K562 (cell line): Measurements from ENCODE around the gene RBM17. TPM values are rescaled to one million over a fixed set of nuclear protein-coding genes. Genes with fewer than 3 reads are reported as not detected.

Experiments
- HNRNPH1 ChIP-seq: fragments of 200-400 bp; formaldehyde crosslinking; optimal IDR thresholded peaks from 2 replicates; pipeline ENCODE3; 2017; ENCODE audit warnings: low read depth, mild to moderate bottlenecking, low read length, moderate library complexity
- HNRNPUL1 ChIP-seq: fragments of 200-400 bp; formaldehyde crosslinking; IDR thresholded peaks from 2 replicates; pipeline ENCODE4 v1.6.1; 2017; ENCODE audit warnings: low read length
- MEF2D ChIP-seq: conservative IDR thresholded peaks from 2 replicates; pipeline ENCODE4 v1.6.1; 2016; ENCODE audit warnings: low read depth, missing genetic modification characterization, missing compliant biosample characterization
- PML ChIP-seq: IDR thresholded peaks from 2 replicates; pipeline ENCODE4 v1.6.1; 2012; ENCODE audit warnings: low read length, inconsistent platforms
- PPARD ChIP-seq: fragments of 250-450 bp; sonication (Bioruptor Pico); IDR thresholded peaks from 2 replicates; pipeline ENCODE4 v1.8.0; 2022; ENCODE audit warnings: inconsistent platforms, mild to moderate bottlenecking, moderate library complexity
- RCOR1 ChIP-seq, 2 experiments: IDR thresholded peaks; 2 replicates each; pipeline ENCODE4 v1.6.1; 2012; ENCODE audit warnings: low read depth in 2 of 2, low read length in 2 of 2, borderline replicate concordance in 1 of 2, improper control_type of control experiment in 1 of 2
- RNF219 ChIP-seq: fragments of 250-450 bp; sonication (Bioruptor Pico); IDR thresholded peaks from 2 replicates; pipeline ENCODE4 v1.5.0; 2022; ENCODE audit warnings: mild to moderate bottlenecking
- SIRT6 ChIP-seq: IDR thresholded peaks from one replicate; pipeline ENCODE4 v1.6.1; 2012; ENCODE audit warnings: low read depth, mild to moderate bottlenecking, control low read depth, inconsistent platforms, low read length, moderate library complexity
- SIX5 ChIP-seq, 2 experiments: IDR thresholded peaks; 2 replicates each; pipeline ENCODE4 v1.6.1; 2011; ENCODE audit warnings: low read length in 2 of 2, borderline replicate concordance in 1 of 2, low read depth in 1 of 2, mild to moderate bottlenecking in 1 of 2, moderate library complexity in 1 of 2; ENCODE audit not compliant: insufficient read depth in 1 of 2
- TRIM25 ChIP-seq: fragments of 450-650 bp; IDR thresholded peaks from 2 replicates; pipeline ENCODE4 v1.7.0; 2016; ENCODE audit warnings: borderline replicate concordance
- ZBTB34 ChIP-seq: fragments of 250-450 bp; sonication (Bioruptor Pico); IDR thresholded peaks from 2 replicates; pipeline ENCODE4 v1.8.0; 2021; ENCODE audit warnings: mild to moderate bottlenecking, moderate library complexity
- ZHX1 ChIP-seq: fragments of 150-350 bp; conservative IDR thresholded peaks from 2 replicates; pipeline ENCODE4 v1.6.1; 2014; ENCODE audit warnings: low read length
- ZNF274 ChIP-seq: IDR thresholded peaks from 2 replicates; pipeline ENCODE4 v1.6.1; 2011; ENCODE audit warnings: low read depth, mild to moderate bottlenecking, low read length, moderate library complexity, borderline replicate concordance
- ZNF347 ChIP-seq: fragments of 450-650 bp; formaldehyde crosslinking; IDR thresholded peaks from 2 replicates; pipeline ENCODE4 v1.4.0; 2020; ENCODE audit warnings: low read depth, mild to moderate bottlenecking, moderate library complexity
- ZNF644 ChIP-seq: fragments of 200-800 bp; sonication (Bioruptor generic); IDR thresholded peaks from 2 replicates; pipeline ENCODE4 v1.6.1; 2016; ENCODE audit warnings: low read depth, missing genetic modification characterization, missing compliant biosample characterization
- ZNF76 ChIP-seq: fragments of 250-450 bp; sonication (Bioruptor Pico); IDR thresholded peaks from 2 replicates; pipeline ENCODE4 v1.4.0; 2020; ENCODE audit warnings: mild to moderate bottlenecking, moderate library complexity, borderline replicate concordance
- polyA plus RNA-seq, 8 experiments: library from polyadenylated mRNA; depleted of rRNA in 4 of 8; stranded (reverse) in 5 of 8; unstranded in 3 of 8; fragments of >200 nt; fragmentation: Nextera tagmentation in 2 of 8; fragmentation: Illumina TruSeq in 1 of 8; extraction: Ambion mirVana in 2 of 8; extraction: Trizol in 1 of 8; gene quantifications; 2 replicates each; pipeline versions ENCODE4 v1.2.1 to v1.2.3, GENCODE V29; 2011 to 2014; ENCODE audit warnings: inconsistent platforms in 1 of 8, missing spikeins in 1 of 8
- total RNA-seq, 7 experiments: library from RNA; depleted of rRNA in 6 of 7; stranded (reverse); fragments of >200 nt in 6 of 7; fragmentation: Illumina TruSeq in 2 of 7; extraction: Trizol in 2 of 7; gene quantifications; 2 replicates each; pipeline versions ENCODE4 v1.2.1 to v1.2.3, GENCODE V29; 2011 to 2021; ENCODE audit warnings: low replicate concordance in 1 of 7

RBM17 gene
- total and polyA plus RNA-seq, 9 of the 15 experiments (the other 6 are each of a cell fraction or from before 2014, with no cell fraction given), result 23.6 to 217 (median 124) TPM

- TF ChIP-seq PML, result no peak
- TF ChIP-seq TRIM25, result no peak
- TF ChIP-seq ZNF274, result no peak
- TF ChIP-seq SIX5 (IDR thresholded peaks at IDR 0.05; ENCODE audit: borderline replicate concordance in 1 of 2, insufficient read depth in 1 of 2, low read depth in 1 of 2, low read length in 2 of 2), result no peak
- no peak for TF ChIP-seq ZBTB34 (CRISPR knock-in tag)
- TF ChIP-seq ZHX1, result no peak
- no peak for TF ChIP-seq ZNF644 (tag)
- TF ChIP-seq ZNF347 (CRISPR knock-in tag), result no peak
- no peak for TF ChIP-seq HNRNPH1
- no peak for TF ChIP-seq RNF219 (CRISPR knock-in tag)
- no peak for TF ChIP-seq ZNF76
- peak in 1 of 2 experiments; percentile 38; a peak in 2 of 4 replicates for TF ChIP-seq RCOR1 (IDR thresholded peaks at IDR 0.05; ENCODE audit: borderline replicate concordance in 1 of 2, low read depth in 2 of 2, low read length in 2 of 2)
- TF ChIP-seq HNRNPUL1, result no peak
- TF ChIP-seq SIRT6, result no peak
- TF ChIP-seq MEF2D (tag), result peak; percentile 44; the same call in 1 of the 2 replicates
- no peak for TF ChIP-seq PPARD (CRISPR knock-in tag)
These were observed 34.8 kb upstream of the RBM17 start (continued) for GRCh38 chr10:6053816-6054631.
